Nephron (organoid): ENCODE results near the gene SLC4A5.
A peak's percentile ranks its signal among the peaks of the same experiment; 100 is the strongest.

Source experiments
- H3K27ac Mint-ChIP-seq, 3 experiments: 2 replicates each; pipeline ENCODE4 v1.8.0; 2020; ENCODE audit warnings: mixed read lengths in 3 of 3, mild to moderate bottlenecking in 2 of 3, moderate library complexity in 1 of 3
- H3K27me3 Mint-ChIP-seq: 2 replicates; pipeline ENCODE4 v1.8.0; 2021; ENCODE audit warnings: low read depth, mild to moderate bottlenecking, moderate library complexity, mixed read lengths
- H3K36me3 Mint-ChIP-seq: 2 replicates; pipeline ENCODE4 v1.8.0; 2020; ENCODE audit warnings: low read depth, mixed read lengths
- H3K4me1 Mint-ChIP-seq: 2 replicates; pipeline ENCODE4 v1.8.0; 2020; ENCODE audit warnings: mixed read lengths
- H3K4me3 Mint-ChIP-seq, 3 experiments: 2 replicates each; pipeline ENCODE4 v1.8.0; 2020; ENCODE audit warnings: mild to moderate bottlenecking in 3 of 3, mixed read lengths in 3 of 3, moderate library complexity in 2 of 3
- H3K9me3 Mint-ChIP-seq: 2 replicates; pipeline ENCODE4 v1.8.0; 2020; ENCODE audit warnings: mixed read lengths
- TF ChIP-seq, protein P1 (sequence below), 3 experiments: fragments of 200-600 bp; sonication (generic); IDR thresholded peaks; one replicate each; pipeline ENCODE4 v1.5.0; 2021; ENCODE audit warnings: antibody characterized with exemption in 3 of 3; ENCODE audit not compliant: unreplicated experiment in 3 of 3

The SLC4A5 gene

DNA sequence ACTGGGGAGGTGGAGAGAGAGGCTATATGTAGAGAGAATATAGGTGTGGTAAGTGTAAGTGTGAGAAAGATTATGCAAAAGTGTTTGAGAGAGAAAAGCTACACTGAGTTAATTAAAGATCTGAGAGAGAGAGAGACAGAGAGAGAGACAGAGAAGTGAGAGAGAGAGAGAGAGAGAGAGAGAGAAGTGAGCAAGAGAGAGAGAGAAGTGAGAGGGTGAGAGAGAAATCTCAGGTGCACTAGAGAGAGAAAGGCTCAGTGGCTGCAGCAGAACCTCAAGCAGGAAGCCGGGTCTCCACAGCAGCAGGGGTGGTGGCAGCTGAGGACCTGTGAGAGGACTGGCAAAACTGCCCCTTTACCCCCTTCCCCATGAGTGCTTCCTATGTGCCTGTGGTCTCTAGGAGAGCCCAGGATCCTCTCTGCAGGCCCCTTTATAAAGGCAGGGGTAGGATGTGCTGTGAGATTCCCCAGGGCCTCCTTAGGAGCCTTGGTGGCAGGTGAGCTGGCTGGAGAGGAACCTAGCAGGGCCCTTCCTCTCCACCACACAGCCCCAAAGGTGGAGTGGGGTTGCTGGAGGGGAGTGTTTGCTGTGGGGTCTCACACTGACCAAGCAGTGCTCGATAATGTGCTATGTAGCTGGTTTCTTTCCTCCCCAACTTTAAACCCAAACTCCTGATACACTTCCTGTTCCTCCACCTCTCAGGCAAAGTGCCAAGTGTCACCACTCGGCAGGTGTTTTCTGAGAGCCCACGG is 52.6 kb downstream of the SLC4A5 start:
- H3K36me3 Mint-ChIP-seq = peaks cover 4% of the 10 kb centered on the region
- TF ChIP-seq, protein P1, sequence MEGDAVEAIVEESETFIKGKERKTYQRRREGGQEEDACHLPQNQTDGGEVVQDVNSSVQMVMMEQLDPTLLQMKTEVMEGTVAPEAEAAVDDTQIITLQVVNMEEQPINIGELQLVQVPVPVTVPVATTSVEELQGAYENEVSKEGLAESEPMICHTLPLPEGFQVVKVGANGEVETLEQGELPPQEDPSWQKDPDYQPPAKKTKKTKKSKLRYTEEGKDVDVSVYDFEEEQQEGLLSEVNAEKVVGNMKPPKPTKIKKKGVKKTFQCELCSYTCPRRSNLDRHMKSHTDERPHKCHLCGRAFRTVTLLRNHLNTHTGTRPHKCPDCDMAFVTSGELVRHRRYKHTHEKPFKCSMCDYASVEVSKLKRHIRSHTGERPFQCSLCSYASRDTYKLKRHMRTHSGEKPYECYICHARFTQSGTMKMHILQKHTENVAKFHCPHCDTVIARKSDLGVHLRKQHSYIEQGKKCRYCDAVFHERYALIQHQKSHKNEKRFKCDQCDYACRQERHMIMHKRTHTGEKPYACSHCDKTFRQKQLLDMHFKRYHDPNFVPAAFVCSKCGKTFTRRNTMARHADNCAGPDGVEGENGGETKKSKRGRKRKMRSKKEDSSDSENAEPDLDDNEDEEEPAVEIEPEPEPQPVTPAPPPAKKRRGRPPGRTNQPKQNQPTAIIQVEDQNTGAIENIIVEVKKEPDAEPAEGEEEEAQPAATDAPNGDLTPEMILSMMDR (IDR thresholded peaks at IDR 0.05; ENCODE audit: unreplicated experiment in 3 of 3) = no peak
- no peak overlapping the region for H3K4me3 Mint-ChIP-seq
- H3K27ac Mint-ChIP-seq = peak overlapping the region in 2 of 3 experiments; percentile 36 to 64
- no peaks in the 10 kb centered on the region for H3K9me3 Mint-ChIP-seq
- no peaks in the 10 kb centered on the region for H3K27me3 Mint-ChIP-seq
- H3K4me1 Mint-ChIP-seq = peaks cover 5% of the 10 kb centered on the region

DNA sequence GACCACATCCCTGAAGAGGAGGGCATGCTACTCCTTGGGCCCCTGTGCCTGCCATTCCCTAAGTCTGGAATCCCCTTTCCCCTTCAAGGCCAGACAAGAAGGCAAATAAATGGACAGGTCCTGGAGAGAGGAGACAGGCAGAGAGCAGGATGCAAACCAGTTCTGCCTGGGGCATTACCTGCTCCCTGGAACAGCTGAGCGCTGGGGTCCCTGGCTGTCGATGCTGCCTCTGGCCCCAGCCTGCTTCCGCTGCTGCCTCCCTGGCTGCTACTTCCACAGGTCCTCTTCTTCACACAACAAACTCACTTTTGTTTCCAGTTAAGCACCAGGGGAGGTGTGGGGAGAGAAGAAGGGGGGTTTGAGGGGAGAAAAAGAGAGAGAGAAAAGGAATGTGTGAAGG is 53.1 kb downstream of the SLC4A5 start:
- H3K36me3 Mint-ChIP-seq = peaks cover 4% of the 10 kb centered on the region
- TF ChIP-seq, protein P1 (IDR thresholded peaks at IDR 0.05; ENCODE audit: unreplicated experiment in 3 of 3) = no peak
- H3K4me1 Mint-ChIP-seq = peaks cover 5% of the 10 kb centered on the region
- H3K9me3 Mint-ChIP-seq = no peaks in the 10 kb centered on the region
- no peak overlapping the region for H3K4me3 Mint-ChIP-seq
- H3K27ac Mint-ChIP-seq = peak overlapping the region in 2 of 3 experiments; percentile 36 to 64
- no peaks in the 10 kb centered on the region for H3K27me3 Mint-ChIP-seq

DNA sequence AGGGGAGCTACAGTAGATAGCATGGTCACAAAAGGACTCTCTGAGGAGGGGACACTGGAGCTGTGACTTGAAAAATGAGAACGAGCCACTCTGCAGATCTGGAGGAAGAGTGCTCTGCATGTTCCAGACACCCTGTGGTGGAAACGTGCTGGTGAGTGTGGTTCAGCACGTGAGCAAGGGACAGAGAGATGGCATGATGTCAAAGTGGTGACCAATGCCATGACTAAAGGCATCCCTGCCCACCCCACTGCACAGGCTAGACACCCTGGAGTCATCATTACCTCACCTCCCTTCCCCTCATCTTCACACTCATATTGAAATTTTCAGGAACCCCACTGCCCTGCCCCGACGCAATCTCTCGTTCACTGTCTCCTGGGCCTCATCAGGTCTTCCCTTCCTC is 56.5 kb downstream of the SLC4A5 start:
- Mint-ChIP-seq H3K27me3 (no peaks in the 10 kb centered on the region), H3K9me3 (no peaks in the 10 kb centered on the region), H3K36me3 (no peaks in the 10 kb centered on the region), H3K4me1 (no peaks in the 10 kb centered on the region), H3K4me3 (no peak overlapping the region), H3K27ac (no peak overlapping the region)
- TF ChIP-seq, protein P1 (IDR thresholded peaks at IDR 0.05; ENCODE audit: unreplicated experiment in 3 of 3) = no peak

DNA sequence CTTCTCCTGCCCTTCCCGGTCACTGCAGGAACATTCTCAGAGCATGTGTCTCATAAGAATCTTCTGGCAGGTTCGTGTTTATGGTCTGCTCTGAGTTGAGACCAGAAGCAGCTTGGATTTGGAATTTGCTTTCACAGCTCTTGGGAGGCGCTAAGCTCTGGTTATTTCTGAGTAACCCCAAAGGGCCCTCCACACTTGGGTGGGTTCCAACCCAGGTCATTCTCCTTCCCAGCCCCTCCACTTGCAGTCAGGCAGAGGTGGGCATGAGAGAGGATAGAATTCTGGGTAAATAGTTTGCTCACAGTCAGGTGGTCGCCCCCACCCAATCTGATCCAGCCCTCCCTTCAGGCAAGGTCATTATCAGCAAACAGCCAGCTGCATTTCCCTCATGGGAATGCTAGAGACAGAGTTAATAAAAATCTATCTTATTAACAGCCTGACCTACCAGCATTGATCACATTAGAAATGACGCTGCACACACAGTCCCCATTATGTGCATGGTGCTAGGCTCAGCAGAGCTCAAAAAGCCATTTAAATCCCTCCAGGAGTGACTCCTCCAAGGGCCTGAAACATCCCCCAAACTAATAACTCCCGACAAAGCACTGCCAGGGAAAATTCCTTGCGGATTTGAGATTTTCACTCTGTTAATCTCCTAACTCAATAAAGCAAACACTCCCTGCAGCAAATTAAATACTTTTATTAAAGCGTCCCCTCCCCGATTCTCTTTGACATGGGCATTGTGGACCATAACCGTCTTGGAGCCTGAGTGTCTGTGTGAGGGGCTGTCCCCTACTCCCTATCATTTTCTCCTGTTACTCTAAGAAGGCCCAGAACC is 61.9 kb downstream of the SLC4A5 start:
- Mint-ChIP-seq H3K4me1 (no peaks in the 10 kb centered on the region), H3K9me3 (no peaks in the 10 kb centered on the region), H3K27me3 (peaks cover 5% of the 10 kb centered on the region), H3K27ac (peak overlapping the region; percentile 75 to 89 (median 81)), H3K36me3 (no peaks in the 10 kb centered on the region), H3K4me3 (no peak overlapping the region)
- TF ChIP-seq, protein P1 (IDR thresholded peaks at IDR 0.05; ENCODE audit: unreplicated experiment in 3 of 3) = no peak

DNA sequence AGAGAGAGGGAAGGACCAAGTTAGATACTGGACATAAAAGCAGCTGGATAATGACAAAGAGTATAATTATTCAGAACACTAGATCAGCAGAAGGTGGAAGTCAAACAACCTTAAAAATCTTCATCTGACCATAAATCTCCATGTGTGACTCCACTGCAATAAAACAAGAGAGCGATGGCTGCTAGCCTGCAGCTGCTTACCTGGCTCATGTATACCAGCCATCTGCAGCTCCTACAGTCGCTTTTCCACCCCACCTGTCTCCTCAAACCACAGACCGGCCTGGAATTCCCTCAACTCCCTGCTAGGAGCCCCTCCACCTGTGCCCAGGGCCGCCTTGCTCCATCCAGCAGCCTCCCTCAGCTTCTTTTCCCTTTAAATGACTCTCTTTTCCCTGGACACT is 64.5 kb downstream of the SLC4A5 start:
- no peaks in the 10 kb centered on the region for H3K4me1 Mint-ChIP-seq
- no peak overlapping the region for H3K4me3 Mint-ChIP-seq
- no peak overlapping the region for H3K27ac Mint-ChIP-seq
- H3K36me3 Mint-ChIP-seq = no peaks in the 10 kb centered on the region
- TF ChIP-seq, protein P1 (IDR thresholded peaks at IDR 0.05; ENCODE audit: unreplicated experiment in 3 of 3) = no peak
- no peaks in the 10 kb centered on the region for H3K9me3 Mint-ChIP-seq
- peaks cover 5% of the 10 kb centered on the region for H3K27me3 Mint-ChIP-seq
